Measurements from ENCODE around the gene LRP1B.

LRP1B gene

GRCh38 chr2:140862181-140862580 lies 1268.6 kb downstream of the LRP1B start:
- no peak for DNase-seq

GRCh38 chr2:140861666-140862065 lies 1269.2 kb downstream of the LRP1B start:
- DNase-seq, result no peak

DNA sequence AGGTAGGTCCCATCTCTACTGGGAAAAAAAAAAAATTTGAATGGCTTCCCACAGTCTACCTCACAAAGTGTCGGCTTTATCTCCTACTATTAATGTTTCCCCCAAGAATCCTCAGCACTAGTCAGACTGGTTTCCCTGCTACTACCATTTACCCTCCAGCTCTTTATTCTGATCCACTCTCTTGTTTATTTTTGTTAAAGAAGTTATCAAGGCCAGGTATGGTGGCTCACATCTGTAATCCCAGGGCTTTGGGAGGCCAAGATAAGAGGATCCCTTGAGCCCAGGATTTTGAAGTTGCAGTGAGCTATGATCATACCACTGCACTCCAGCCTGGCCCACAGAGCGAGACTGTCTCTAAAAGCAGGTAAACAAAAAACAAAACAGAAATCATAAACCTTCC lies 1275.3 kb downstream of the LRP1B start:
- DNase-seq, result no peak

DNA sequence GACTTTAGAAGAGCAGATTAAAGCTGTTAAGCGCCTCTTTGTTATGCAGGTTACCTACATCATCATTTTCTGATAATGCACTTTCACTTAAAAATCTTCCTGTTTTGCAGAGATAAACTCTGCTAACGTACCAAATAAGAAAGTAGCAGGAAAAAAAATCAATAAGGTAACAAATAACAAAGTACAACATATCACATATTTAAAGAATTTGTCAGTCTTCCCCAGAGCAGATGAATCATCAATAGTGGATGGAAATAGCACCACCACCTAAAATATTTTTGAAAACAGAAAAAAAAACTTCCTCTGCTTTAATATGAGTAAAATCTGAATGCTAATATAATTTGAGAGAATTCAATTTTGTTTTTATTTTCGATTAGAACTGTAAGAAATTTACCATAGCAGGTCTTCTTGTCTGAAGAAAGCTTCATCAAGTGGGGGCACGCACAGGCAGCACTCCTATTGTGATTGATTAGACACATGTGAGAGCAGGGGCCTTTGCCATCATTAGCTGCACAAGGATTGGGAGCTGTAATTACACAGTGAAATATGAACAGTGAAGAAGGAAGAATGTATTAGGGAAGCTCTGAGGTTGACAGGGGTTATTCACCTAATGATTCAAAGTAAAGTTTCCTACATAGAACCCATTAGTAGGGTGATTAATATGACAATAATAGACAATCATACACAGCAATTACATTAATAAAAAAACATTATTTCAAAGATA lies 1279.4 kb downstream of the LRP1B start:
- no peak for DNase-seq

- DNase-seq, result no peak
Measured at GRCh38 chr2:140843186-140843585, 1287.6 kb downstream of the LRP1B start.

DNA sequence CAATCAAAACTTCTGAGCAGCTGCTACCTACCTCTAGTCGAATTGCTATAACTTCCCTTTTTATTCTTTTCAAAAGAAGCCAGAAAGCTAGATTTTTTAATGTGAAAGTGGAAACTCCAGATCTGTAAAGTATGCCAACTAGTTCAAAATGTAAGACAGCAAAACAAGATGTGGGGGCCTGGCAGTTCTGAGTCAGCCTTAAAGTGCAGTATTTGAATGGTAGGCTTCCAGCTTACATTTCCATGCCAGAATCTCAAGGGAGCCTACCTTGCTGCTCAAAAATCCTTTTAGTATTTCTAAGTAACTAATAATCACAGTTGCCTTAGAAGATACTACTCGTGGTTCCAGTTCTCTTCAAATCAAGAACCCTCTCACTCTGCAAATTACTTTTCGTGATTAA lies 1288.7 kb downstream of the LRP1B start:
- no peak for DNase-seq

DNA sequence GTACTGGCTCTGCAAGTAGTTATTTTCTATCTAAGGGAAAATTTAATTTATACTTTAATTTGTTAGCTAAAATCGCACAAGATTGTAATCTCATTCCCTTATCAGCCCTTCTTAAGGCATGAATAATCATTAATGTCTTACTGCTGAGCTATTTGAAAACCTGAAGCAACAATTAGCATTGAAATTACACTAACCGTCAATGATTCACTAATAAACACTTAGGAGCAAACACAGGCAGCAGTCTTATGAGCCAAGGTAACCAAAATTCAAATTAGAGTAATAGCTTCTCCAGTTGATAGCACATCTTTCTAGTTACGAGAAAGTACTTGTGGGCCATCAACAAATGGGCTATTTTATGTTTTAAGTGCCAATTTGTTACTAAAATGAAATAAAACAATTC lies 1289.7 kb downstream of the LRP1B start:
- no peak for DNase-seq

GRCh38 chr2:140836826-140837225 lies 1294.0 kb downstream of the LRP1B start:
- no peak for DNase-seq

DNA sequence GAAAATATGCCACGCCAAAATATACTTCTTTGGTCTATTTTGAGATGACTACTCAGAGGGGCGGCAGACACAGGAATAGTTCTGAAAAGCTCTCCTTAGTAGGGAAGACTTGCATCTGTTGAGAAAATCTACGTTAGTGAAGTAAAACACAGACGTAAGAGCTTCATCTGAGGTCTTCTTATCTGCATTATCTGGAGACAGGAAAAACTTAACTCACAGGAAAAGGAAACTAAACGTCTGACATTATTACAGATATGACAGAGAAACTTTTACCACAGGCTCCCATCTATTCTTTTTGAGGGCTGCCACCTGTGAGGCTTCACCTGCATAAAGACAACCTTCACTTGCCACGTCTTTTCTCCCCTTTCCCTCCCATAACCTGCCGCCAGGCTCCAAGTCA lies 1295.7 kb downstream of the LRP1B start:
- DNase-seq, result no peak

GRCh38 chr2:140814141-140814540 lies 1316.7 kb downstream of the LRP1B start:
- no peak for DNase-seq

DNA sequence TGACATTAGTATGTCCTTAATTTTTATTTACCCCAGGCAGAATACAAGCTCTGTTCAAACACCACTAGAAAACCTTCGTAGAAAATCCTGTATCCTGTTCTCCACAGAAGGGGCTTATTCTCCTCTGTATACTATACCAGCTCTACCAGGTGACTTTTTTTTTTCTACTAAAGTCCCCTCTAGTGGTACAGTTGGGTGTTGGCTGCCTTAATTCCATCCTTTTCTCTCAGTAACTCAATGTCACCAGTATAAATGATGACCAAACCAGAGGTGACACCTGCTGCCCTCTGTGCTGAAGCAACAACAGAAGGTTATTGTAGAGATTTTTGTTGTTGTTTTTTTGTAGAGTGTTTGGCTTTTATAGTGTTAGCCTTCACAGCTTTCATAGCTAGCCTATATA lies 1322.0 kb downstream of the LRP1B start:
- DNase-seq, result no peak

DNA sequence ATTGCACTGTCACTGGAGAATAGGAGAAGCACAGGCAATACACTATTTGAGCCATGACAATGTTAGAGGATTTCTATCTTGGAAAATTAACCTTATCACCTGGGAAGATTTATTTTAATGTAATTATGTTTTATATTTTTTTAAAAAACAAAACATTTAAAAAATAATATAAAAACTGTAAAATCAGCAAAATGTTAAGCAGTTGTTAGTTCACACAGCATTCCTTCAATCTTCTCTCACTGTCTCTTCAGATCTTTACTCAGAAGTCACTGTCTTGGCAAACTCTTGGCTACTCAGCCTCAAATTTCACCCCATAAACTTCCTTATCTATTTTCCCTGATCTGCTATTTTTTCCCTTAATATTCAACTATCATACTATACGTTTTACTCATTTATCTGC lies 1322.6 kb downstream of the LRP1B start:
- no peak for DNase-seq

DNA sequence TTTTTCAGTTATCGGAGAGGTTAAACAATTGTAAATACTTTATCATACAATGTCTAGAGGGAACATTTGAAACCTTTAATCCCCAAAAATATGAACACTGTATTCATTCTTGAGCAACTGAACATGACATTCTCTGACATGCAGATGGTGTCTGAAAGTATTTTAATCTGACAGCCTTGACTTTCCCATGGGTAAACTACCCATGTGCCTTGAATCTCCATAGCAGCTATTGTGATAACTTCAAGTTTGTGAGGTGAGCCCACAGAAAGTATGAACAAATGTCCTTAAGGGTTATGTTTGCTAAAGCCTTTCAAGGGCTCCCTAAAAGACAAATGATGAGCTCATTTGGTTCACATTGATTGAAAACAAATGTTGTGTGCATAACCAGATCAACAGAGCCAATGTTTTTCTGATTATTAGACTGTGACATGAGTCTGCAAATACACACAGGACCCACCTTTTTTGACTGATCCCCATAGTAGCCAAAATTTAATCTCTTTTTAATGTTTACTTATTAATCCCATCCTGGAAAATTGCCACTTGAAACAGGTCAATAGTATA lies 1326.0 kb downstream of the LRP1B start:
- DNase-seq, result no peak

- DNase-seq, result no peak
Measured at GRCh38 chr2:140801311-140801710, 1329.5 kb downstream of the LRP1B start.

GRCh38 chr2:140797718-140798117 lies 1333.1 kb downstream of the LRP1B start:
- DNase-seq, result no peak

GRCh38 chr2:140791802-140792201 lies 1339.0 kb downstream of the LRP1B start:
- DNase-seq, result no peak

DNA sequence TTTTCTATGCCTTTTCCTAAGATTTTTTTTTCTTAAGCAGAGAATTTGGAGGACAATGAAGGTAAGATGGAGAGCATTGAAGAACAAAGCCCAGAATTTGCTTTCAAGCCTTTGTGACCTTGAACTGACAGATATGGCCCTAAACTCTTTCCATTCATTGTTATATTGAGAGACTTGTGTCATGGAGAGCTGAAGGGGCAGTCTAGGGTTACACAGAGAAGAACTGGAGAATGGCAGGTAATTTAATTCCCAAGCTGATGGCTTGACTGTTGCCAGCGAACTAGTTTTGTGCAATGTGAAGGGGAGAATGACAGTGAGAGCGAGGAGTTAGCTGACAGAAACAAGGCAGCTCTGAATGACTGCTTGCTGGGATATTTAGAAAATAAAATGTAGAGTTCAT lies 1344.2 kb downstream of the LRP1B start:
- DNase-seq, result no peak

GRCh38 chr2:140775411-140775810 lies 1355.4 kb downstream of the LRP1B start:
- no peak for DNase-seq

- DNase-seq, result no peak
Measured at GRCh38 chr2:140770645-140771044, 1360.2 kb downstream of the LRP1B start.

GRCh38 chr2:140761807-140762206 lies 1369.0 kb downstream of the LRP1B start:
- DNase-seq, result no peak

DNA sequence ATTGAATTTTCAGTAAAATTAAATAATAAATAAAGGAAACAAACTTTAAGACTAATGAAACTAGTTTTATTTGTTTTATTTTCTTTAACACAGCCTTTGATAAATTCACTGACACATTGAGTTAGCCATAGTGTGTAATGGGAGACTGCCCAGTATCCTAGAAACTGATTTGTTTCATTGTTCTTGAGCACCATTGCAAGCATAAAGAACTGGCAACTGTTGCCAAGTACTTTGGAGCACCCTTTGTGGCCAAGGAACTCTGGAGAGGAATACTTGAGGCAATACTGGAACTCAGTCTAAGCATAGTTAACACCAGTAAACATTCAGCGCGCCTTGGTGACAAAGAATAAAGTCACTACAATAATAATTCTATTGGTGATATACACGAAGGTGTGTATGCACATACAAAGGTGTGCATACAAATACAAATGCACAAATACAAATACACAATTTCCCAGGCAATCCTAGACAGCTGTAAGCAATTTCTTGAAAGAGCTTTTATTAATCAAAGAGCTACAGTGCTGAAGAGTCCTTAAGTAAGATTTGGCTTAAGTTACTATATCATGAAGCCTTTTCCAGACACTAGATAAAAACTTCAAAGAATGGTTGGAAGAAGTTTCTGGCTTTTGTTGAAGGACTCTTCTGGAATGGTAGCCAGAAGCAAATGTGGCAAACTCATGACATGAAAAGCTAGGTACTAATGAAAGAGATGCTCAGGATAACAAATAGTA lies 1371.2 kb downstream of the LRP1B start:
- no peak for DNase-seq

DNA sequence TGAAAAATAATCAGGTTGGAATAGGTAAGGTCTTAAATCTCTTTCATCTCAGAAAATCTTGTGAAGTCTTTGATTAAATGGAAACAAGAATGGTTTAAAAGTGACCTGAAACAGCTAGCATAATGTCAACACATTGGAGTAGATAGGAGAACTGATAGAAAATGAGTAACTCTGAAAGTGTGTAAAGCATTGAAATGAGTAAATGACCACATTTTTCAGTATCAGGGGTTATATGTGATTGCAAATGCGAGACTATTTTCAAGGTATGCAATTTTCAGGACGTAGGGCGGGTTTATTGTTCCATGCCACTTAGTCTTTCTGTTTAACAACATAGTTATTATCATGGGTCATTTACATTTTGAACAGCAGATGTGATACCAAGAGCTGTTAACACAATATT lies 1383.2 kb downstream of the LRP1B start:
- DNase-seq, result no peak

DNA sequence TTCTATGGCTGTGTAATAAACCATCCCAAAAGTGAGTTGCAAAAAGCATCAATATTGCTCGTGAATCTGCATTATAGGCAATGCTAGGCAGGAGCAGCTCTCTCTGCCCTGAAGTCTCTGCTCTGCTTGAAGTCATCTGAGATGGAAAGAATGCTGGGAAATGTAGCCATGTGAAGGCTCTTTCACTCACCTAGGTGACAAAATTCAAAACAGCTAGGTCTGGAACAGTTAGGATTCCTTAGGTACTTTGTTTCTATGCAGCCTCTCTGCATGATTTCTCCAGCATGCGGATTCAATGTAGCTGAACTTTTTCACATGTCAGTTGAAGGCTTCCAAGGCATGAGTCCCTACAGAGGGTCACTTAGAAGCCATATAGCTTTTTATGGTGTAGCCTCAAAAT lies 1383.7 kb downstream of the LRP1B start:
- DNase-seq, result no peak

DNA sequence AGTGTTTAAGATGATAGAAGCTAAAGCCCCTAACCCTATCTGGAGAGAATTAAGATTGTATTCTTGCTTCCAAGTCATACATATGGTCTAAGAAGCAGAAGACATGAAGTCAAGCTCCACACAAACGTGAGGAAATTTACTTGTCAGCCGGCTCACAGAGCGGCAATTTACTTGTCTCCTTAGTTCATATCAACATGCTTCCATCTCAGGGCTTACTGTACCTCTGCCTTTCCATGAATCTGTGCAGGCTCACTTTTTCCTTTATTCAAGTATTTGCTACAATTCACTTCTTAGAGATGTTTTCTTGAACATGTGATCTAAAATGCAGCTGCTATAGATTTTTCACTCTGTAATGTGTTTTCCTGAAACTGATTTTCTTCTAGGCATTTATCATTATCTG lies 1386.4 kb downstream of the LRP1B start:
- no peak for DNase-seq
